Measurements from ENCODE around the gene TAS1R3.

GRCh38 chr1:1324524-1325287, 6.4 kb upstream of the TAS1R3 start, which contains the start of the genes CPTP and INTS11:
- TF ChIP-seq CTCF (IDR thresholded peaks at IDR 0.05) (no peak), EZH2 (IDR thresholded peaks at IDR 0.05; ENCODE audit: borderline replicate concordance, insufficient read depth, low read depth, low read length, poor library complexity, severe bottlenecking) (no peak)
